Hindlimb muscle (tissue), 1 donor: ENCODE measurements around the gene EXO5. TPM values are rescaled to one million over a fixed set of nuclear protein-coding genes. Genes with fewer than 3 reads are reported as not detected.
"Not testable (repeated sequence)": the region's sequence is repeated elsewhere in the genome, so short reads cannot be mapped to it uniquely, and the experiment has no call there.

Experiments used
- DNase-seq: peaks from one replicate; pipeline ENCODE4 v3.0.0-alpha.2; 2013
- polyA plus RNA-seq: library from polyadenylated mRNA; unstranded; fragments of 120-200 nt; gene quantifications from one replicate; pipeline ENCODE4 v1.2.1, GENCODE V29; 2013; ENCODE audit not compliant: insufficient read length

Gene EXO5
- polyA plus RNA-seq, 1 donor: 7.2 TPM

DNA sequence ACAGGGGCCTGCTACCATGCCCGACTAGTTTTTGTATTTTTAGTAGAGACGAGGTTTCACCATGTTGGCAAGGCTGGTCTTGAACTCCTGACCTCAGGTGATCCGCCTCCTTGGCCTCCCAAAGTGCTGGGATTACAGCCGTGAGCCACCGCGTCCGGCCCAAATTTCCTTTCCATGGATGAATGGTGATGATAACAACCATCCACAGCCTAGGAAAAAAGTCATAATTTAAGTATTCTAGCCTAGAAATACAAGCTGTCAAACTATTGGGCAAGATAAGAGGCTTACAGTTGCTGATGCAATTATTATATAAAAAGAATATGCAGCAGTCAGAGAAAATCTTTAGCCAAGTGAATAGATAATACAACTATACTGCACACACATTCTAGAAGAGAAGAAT, 46.2 kb downstream of the EXO5 start:
- not testable (repeated sequence) for DNase-seq

GRCh38 chr1:40556121-40556520, 47.6 kb downstream of the EXO5 start:
- DNase-seq: no peak

DNA sequence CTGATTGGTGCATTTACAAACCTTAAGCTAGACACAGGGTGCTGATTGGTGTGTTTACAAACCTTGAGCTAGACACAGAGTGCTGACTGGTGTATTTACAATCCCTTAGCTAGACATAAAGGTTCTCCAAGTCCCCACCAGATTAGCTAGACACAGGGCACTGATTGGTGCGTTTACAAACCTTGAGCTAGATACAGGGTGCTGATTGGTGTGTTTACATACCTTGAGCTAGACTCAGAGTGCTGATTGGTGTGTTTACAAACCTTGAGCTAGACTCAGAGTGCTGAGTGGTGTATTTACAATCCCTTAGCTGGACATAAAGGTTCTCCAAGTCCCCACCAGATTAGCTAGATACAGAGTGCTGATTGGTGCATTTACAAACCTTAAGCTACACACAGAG, 49.7 kb downstream of the EXO5 start:
- not testable (repeated sequence) for DNase-seq

GRCh38 chr1:40562185-40562584, 53.6 kb downstream of the EXO5 start:
- no peak for DNase-seq

DNA sequence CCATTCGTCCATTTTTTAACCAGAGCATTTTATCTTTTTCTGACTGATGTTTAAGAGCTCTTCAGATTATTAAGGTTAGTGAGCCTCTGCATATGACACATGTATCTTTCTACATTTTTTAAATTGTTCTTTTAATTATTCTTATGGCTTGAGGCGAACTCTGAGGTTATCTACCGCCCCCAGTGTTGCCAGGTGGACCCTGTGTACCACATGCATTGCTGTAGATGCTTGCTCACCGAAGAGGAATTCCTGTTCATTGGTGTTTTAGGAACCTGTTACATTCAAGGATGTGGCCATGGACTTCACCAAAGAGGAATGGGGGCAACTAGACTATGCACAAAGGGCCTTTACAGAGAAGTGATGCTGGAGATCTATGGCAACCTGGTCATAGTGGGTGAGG, 54.7 kb downstream of the EXO5 start:
- DNase-seq: no peak

DNA sequence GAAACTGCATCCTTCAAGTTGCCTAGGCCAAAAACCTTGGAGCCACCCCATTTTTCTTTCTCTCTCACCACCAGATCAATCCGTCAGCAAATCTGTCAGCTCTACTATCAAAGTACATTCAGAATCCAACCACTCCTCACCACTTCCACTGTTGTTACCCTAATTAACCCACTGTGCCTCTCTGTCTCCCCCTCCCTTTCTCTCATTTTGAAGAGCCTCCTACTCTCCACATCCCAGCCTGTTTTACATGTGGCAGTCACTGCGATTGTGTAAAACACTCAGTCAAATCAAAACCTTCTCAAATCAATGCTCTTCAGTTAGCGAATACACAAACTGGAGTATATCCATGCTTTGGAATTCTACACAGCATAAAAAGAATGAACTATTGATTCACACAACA, 55.9 kb downstream of the EXO5 start:
- no peak for DNase-seq

GRCh38 chr1:40564913-40565312, 56.3 kb downstream of the EXO5 start:
- DNase-seq: no peak

Other genes starting within 250 kb of the EXO5 start
- 1.2 TPM for gene COL9A2, start 191.5 kb upstream of the EXO5 start, polyA plus RNA-seq
- gene SMAP2, start 135.0 kb upstream of the EXO5 start, polyA plus RNA-seq: 16.3 TPM
- gene ZFP69B, start 58.3 kb upstream of the EXO5 start, polyA plus RNA-seq: 2.7 TPM
- gene ZFP69, start 31.5 kb upstream of the EXO5 start, polyA plus RNA-seq: 5.0 TPM
- 3.6 TPM for gene ZNF684, start 22.9 kb downstream of the EXO5 start, polyA plus RNA-seq
- 0.46 TPM for gene RIMS3, start 156.9 kb downstream of the EXO5 start, polyA plus RNA-seq
- 63.2 TPM for gene NFYC, start 182.9 kb downstream of the EXO5 start, polyA plus RNA-seq